Measurements from ENCODE around the gene IL21.

The IL21 gene

GRCh38 chr4:122643257-122643656 is 22.4 kb upstream of the IL21 start:
- no peak for ATAC-seq
- TF ChIP-seq TOX (CRISPR knock-in tag; IDR thresholded peaks at IDR 0.05; ENCODE audit: borderline replicate concordance) (no peak), CREB5 (CRISPR knock-in tag; IDR thresholded peaks at IDR 0.05; ENCODE audit: low read depth) (no peak), TCF4 (CRISPR knock-in tag; IDR thresholded peaks at IDR 0.05; ENCODE audit: borderline replicate concordance) (no peak), TSHZ2 (CRISPR knock-in tag; IDR thresholded peaks at IDR 0.05) (no peak), ZNF8 (CRISPR knock-in tag; IDR thresholded peaks at IDR 0.05) (no peak), BACH2 (CRISPR knock-in tag; IDR thresholded peaks at IDR 0.05; ENCODE audit: borderline replicate concordance) (no peak), ZFP3 (CRISPR knock-in tag; IDR thresholded peaks at IDR 0.05) (no peak), POU6F1 (CRISPR knock-in tag; IDR thresholded peaks at IDR 0.05; ENCODE audit: borderline replicate concordance, low read depth) (no peak)

GRCh38 chr4:122639181-122639580 is 18.3 kb upstream of the IL21 start:
- no peak for TF ChIP-seq TSHZ2 (CRISPR knock-in tag; IDR thresholded peaks at IDR 0.05)
- TF ChIP-seq POU6F1 (CRISPR knock-in tag; IDR thresholded peaks at IDR 0.05; ENCODE audit: borderline replicate concordance, low read depth), result no peak
- no peak for TF ChIP-seq ZC3H10 (CRISPR knock-in tag; IDR thresholded peaks at IDR 0.05)
- no peak for TF ChIP-seq ZNF70 (CRISPR knock-in tag; IDR thresholded peaks at IDR 0.05)
- no peak for TF ChIP-seq TOX (CRISPR knock-in tag; IDR thresholded peaks at IDR 0.05; ENCODE audit: borderline replicate concordance)
- TF ChIP-seq ZNF8 (CRISPR knock-in tag; IDR thresholded peaks at IDR 0.05), result no peak
- no peak for TF ChIP-seq ZNF565 (CRISPR knock-in tag; conservative IDR thresholded peaks at IDR 0.05; ENCODE audit: low read depth)
- TF ChIP-seq ZFP30 (CRISPR knock-in tag; IDR thresholded peaks at IDR 0.05), result no peak
- TF ChIP-seq RARB (CRISPR knock-in tag; IDR thresholded peaks at IDR 0.05), result no peak
- TF ChIP-seq PATZ1 (CRISPR knock-in tag; IDR thresholded peaks at IDR 0.05; ENCODE audit: borderline replicate concordance), result no peak
- TF ChIP-seq ISL1 (CRISPR knock-in tag; IDR thresholded peaks at IDR 0.05), result no peak
- no peak for TF ChIP-seq BACH2 (CRISPR knock-in tag; IDR thresholded peaks at IDR 0.05; ENCODE audit: borderline replicate concordance)
- TF ChIP-seq ESRRG (CRISPR knock-in tag; IDR thresholded peaks at IDR 0.05), result no peak
- no peak for TF ChIP-seq OSR1 (CRISPR knock-in tag; IDR thresholded peaks at IDR 0.05)
- TF ChIP-seq SNAI2 (CRISPR knock-in tag; IDR thresholded peaks at IDR 0.05), result no peak
- no peak for ATAC-seq
